Measurements from ENCODE around the gene CYB5R4. TPM values are rescaled to one million over a fixed set of nuclear protein-coding genes. Genes with fewer than 3 reads are reported as not detected.

The CYB5R4 gene
- total RNA-seq, 1 experiment from 2014 or later: 12.5 TPM

DNA sequence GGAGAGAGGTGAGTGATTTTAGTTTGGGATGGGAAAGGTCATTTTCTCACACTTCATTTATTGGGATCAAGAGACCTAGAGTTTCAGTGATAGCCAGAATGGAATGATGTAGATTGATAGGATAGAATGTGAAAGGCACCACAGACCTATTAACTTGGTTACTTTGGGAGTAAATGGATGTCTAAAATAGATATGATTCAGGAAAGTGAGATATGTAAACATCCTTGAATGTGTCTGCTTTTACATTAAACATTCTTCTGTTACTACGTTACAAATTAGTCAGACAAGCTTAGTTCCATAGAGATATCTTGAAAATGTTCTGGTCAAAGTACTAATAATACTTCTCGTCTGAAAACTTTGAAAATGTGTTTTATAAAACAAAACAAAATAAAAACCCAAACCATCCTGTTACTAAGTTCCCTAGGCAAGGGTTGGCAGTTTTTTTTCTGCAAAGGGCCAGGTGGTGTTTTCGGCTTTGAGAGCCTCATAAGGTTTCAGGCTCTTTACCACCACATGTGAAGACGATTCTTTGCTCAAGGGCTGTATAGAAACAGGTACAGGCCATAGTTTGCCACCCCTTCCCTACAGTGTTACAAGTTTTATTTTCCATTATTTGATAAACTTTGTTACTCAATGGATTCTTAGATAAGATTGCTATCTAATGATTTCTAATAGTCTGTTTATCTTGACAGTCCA, 3.4 kb downstream of the CYB5R4 start (continued):
- TF ChIP-seq, protein P1, sequence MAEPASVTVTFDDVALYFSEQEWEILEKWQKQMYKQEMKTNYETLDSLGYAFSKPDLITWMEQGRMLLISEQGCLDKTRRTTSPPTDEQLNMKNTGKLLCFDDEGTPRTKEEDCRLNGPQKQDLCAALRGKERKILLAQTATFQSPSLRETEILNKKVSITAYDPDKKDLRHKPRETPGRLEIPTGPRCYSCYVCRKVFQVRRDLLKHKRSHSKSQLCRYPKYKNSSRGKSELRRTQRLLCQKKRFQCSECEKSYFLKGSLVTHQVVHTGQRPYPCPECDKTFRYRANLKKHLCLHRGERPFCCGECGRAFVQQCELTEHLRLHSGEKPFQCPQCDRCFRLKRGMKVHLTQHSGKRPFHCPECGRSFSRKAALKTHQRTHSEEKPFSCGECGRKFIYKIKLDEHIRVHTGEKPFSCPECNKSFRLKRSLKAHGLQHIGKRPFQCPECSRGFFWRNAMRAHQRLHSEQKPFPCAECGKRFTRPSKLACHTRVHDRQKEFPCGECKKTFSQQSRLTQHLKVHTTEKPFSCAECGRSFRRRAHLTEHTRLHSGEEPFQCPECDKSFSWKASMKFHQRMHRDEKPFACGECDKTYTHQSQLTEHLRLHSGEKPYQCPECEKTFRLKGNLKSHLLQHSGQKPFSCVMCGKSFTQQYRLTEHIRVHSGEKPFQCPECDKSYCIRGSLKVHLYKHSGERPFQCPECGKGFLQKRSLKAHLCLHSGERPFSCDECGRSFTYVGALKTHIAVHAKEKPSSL (CRISPR knock-in tag; conservative IDR thresholded peaks at IDR 0.05): no peak
- no peak for TF ChIP-seq ZNF416 (CRISPR knock-in tag; IDR thresholded peaks at IDR 0.05)
- TF ChIP-seq ZNF121 (CRISPR knock-in tag; IDR thresholded peaks at IDR 0.05): no peak
- TF ChIP-seq RORB (CRISPR knock-in tag; IDR thresholded peaks at IDR 0.05): no peak
- TF ChIP-seq ATF6 (CRISPR knock-in tag; IDR thresholded peaks at IDR 0.05): no peak
- no peak for TF ChIP-seq FOXK1 (CRISPR knock-in tag; IDR thresholded peaks at IDR 0.05)
- no peak for TF ChIP-seq E2F1 (CRISPR knock-in tag; IDR thresholded peaks at IDR 0.05)
- TF ChIP-seq, protein P2, sequence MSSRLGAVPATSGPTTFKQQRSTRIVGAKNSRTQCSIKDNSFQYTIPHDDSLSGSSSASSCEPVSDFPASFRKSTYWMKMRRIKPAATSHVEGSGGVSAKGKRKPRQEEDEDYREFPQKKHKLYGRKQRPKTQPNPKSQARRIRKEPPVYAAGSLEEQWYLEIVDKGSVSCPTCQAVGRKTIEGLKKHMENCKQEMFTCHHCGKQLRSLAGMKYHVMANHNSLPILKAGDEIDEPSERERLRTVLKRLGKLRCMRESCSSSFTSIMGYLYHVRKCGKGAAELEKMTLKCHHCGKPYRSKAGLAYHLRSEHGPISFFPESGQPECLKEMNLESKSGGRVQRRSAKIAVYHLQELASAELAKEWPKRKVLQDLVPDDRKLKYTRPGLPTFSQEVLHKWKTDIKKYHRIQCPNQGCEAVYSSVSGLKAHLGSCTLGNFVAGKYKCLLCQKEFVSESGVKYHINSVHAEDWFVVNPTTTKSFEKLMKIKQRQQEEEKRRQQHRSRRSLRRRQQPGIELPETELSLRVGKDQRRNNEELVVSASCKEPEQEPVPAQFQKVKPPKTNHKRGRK (CRISPR knock-in tag; IDR thresholded peaks at IDR 0.05; ENCODE audit: borderline replicate concordance): no peak
- TF ChIP-seq JUN (CRISPR knock-in tag; IDR thresholded peaks at IDR 0.05): no peak
- no peak for TF ChIP-seq ERG (CRISPR knock-in tag; IDR thresholded peaks at IDR 0.05)

- ChIA-PET CTCF (interaction anchor here (0.6 kb wide), 1 partner anchor 360 kb away, joined by 3 read pairs; the partner anchor contains the start of gene CEP162), POLR2A (no interaction called here)
- no peak for DNase-seq (ENCODE audit: low spot score)
- H3K4me1 Mint-ChIP-seq: no peaks in the 10 kb centered on the region
- H3K36me3 Mint-ChIP-seq: peaks cover 52% of the 10 kb centered on the region
- peaks cover 22% of the 10 kb centered on the region for H3K9me3 Mint-ChIP-seq
- H3K27me3 Mint-ChIP-seq (ENCODE audit: low read depth): no peaks in the 10 kb centered on the region; the same call in 1 of the 2 replicates
- no peak overlapping the region for H3K4me3 Mint-ChIP-seq
- no peak for ATAC-seq
- H3K27ac Mint-ChIP-seq: no peak overlapping the region
- TF ChIP-seq NR2C2 (CRISPR knock-in tag; IDR thresholded peaks at IDR 0.05): no peak
- TF ChIP-seq, protein P3, sequence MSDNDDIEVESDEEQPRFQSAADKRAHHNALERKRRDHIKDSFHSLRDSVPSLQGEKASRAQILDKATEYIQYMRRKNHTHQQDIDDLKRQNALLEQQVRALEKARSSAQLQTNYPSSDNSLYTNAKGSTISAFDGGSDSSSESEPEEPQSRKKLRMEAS (CRISPR knock-in tag; IDR thresholded peaks at IDR 0.05): no peak
- TF ChIP-seq ZBTB21 (CRISPR knock-in tag; IDR thresholded peaks at IDR 0.05; ENCODE audit: borderline replicate concordance): no peak
- no peak for TF ChIP-seq FOXP1 (CRISPR knock-in tag; IDR thresholded peaks at IDR 0.05; ENCODE audit: borderline replicate concordance)
- no peak for TF ChIP-seq OVOL2 (CRISPR knock-in tag; IDR thresholded peaks at IDR 0.05; ENCODE audit: borderline replicate concordance)
- TF ChIP-seq NR1H2 (CRISPR knock-in tag; IDR thresholded peaks at IDR 0.05): no peak
- TF ChIP-seq, protein P4, sequence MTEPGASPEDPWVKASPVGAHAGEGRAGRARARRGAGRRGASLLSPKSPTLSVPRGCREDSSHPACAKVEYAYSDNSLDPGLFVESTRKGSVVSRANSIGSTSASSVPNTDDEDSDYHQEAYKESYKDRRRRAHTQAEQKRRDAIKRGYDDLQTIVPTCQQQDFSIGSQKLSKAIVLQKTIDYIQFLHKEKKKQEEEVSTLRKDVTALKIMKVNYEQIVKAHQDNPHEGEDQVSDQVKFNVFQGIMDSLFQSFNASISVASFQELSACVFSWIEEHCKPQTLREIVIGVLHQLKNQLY (CRISPR knock-in tag; IDR thresholded peaks at IDR 0.05): no peak
- no peak for TF ChIP-seq ARID4B (CRISPR knock-in tag; IDR thresholded peaks at IDR 0.05; ENCODE audit: borderline replicate concordance)
- no peak for TF ChIP-seq E2F5 (CRISPR knock-in tag; IDR thresholded peaks at IDR 0.05)
- TF ChIP-seq, protein P5, sequence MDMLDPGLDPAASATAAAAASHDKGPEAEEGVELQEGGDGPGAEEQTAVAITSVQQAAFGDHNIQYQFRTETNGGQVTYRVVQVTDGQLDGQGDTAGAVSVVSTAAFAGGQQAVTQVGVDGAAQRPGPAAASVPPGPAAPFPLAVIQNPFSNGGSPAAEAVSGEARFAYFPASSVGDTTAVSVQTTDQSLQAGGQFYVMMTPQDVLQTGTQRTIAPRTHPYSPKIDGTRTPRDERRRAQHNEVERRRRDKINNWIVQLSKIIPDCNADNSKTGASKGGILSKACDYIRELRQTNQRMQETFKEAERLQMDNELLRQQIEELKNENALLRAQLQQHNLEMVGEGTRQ (CRISPR knock-in tag; IDR thresholded peaks at IDR 0.05): no peak
These were observed 7.6 kb downstream of the CYB5R4 start for GRCh38 chr6:83867043-83867442.
